ENCODE results near the gene TENT4B.
A peak's percentile ranks its signal among the peaks of the same experiment; 100 is the strongest.
"Not testable (repeated sequence)": the region's sequence is repeated elsewhere in the genome, so short reads cannot be mapped to it uniquely, and the experiment has no call there.

The TENT4B gene

GRCh38 chr16:50228364-50228868 is 75.3 kb downstream of the TENT4B start:
- H3K9ac ChIP-seq (ENCODE audit: low read depth in 1 of 2, low read length in 2 of 2), result no peak overlapping the region
- peaks cover 28 to 52% of the 10 kb centered on the region in 2 donors for H3K36me3 ChIP-seq (ENCODE audit: control insufficient read depth in 1 of 2, insufficient read depth in 2 of 2, low read length in 2 of 2)
- H3K4me3 ChIP-seq (ENCODE audit: low read depth in 1 of 2, low read length in 2 of 2), result no peak overlapping the region

GRCh38 chr16:50229149-50229726 is 76.1 kb downstream of the TENT4B start:
- H3K9ac ChIP-seq (ENCODE audit: low read depth in 1 of 2, low read length in 2 of 2), result no peak overlapping the region
- no peaks in the 10 kb centered on the region for H3K4me1 ChIP-seq (ENCODE audit: control insufficient read depth in 1 of 2, insufficient read depth in 2 of 2, low read length in 2 of 2)
- H3K36me3 ChIP-seq (ENCODE audit: control insufficient read depth in 1 of 2, insufficient read depth in 2 of 2, low read length in 2 of 2), result peaks cover 21 to 48% of the 10 kb centered on the region in 2 donors
- no peak overlapping the region for H3K27ac ChIP-seq (ENCODE audit: low read depth, low read length)
- H3K27me3 ChIP-seq (ENCODE audit: control insufficient read depth in 1 of 2, insufficient read depth in 2 of 2, low read length in 2 of 2), result no peaks in the 10 kb centered on the region
- no peak overlapping the region for H3K4me3 ChIP-seq (ENCODE audit: low read depth in 1 of 2, low read length in 2 of 2)
- no peaks in the 10 kb centered on the region for H3K9me3 ChIP-seq (ENCODE audit: control insufficient read depth in 1 of 2, low read length in 2 of 2)

More at GRCh38 chr16:50228364-50228868, 75.3 kb downstream of the TENT4B start:
- H3K4me1 ChIP-seq (ENCODE audit: control insufficient read depth in 1 of 2, insufficient read depth in 2 of 2, low read length in 2 of 2), result no peaks in the 10 kb centered on the region
- H3K27ac ChIP-seq (ENCODE audit: low read depth, low read length), result no peak overlapping the region
- no peaks in the 10 kb centered on the region for H3K27me3 ChIP-seq (ENCODE audit: control insufficient read depth in 1 of 2, insufficient read depth in 2 of 2, low read length in 2 of 2)
- no peaks in the 10 kb centered on the region for H3K9me3 ChIP-seq (ENCODE audit: control insufficient read depth in 1 of 2, low read length in 2 of 2)

- H3K36me3 ChIP-seq (ENCODE audit: control insufficient read depth in 1 of 2, insufficient read depth in 2 of 2, low read length in 2 of 2), result no peaks in the 10 kb centered on the region
- H3K27me3 ChIP-seq (ENCODE audit: control insufficient read depth in 1 of 2, insufficient read depth in 2 of 2, low read length in 2 of 2), result no peaks in the 10 kb centered on the region
- no peaks in the 10 kb centered on the region for H3K9me3 ChIP-seq (ENCODE audit: control insufficient read depth in 1 of 2, low read length in 2 of 2)
- no peak overlapping the region for H3K4me3 ChIP-seq (ENCODE audit: low read depth in 1 of 2, low read length in 2 of 2)
- H3K27ac ChIP-seq (ENCODE audit: low read depth, low read length), result no peak overlapping the region
- H3K9ac ChIP-seq (ENCODE audit: low read depth in 1 of 2, low read length in 2 of 2), result no peak overlapping the region
- H3K4me1 ChIP-seq (ENCODE audit: control insufficient read depth in 1 of 2, insufficient read depth in 2 of 2, low read length in 2 of 2), result no peaks in the 10 kb centered on the region
Measured at GRCh38 chr16:50234771-50235556, 81.9 kb downstream of the TENT4B start.

DNA sequence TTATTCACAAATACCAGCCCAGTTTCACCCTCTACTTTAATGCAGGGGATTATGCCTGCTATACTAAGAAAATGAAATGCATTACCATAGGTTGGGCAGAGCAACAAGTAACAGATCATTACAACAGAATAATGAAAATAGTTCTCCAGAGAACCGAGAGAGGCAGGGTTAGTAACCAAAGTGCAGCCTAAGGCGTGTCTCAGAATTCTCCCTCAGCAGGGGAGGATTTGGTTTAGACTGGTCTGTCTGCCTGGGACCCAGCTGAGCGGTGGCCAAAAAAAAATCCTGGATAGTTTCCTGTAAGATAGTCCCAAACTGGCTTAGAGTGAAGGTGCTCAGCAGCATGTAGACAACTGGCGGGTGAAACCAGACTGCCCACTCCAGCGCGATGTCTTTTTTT is 82.5 kb downstream of the TENT4B start:
- Histone ChIP-seq H3K9me3 (ENCODE audit: control insufficient read depth in 1 of 2, low read length in 2 of 2) (no peaks in the 10 kb centered on the region), H3K4me1 (ENCODE audit: control insufficient read depth in 1 of 2, insufficient read depth in 2 of 2, low read length in 2 of 2) (no peaks in the 10 kb centered on the region), H3K27ac (ENCODE audit: low read depth, low read length) (no peak overlapping the region)

GRCh38 chr16:50238314-50238713 is 85.2 kb downstream of the TENT4B start:
- no peaks in the 10 kb centered on the region for H3K27me3 ChIP-seq (ENCODE audit: control insufficient read depth in 1 of 2, insufficient read depth in 2 of 2, low read length in 2 of 2)
- no peaks in the 10 kb centered on the region for H3K9me3 ChIP-seq (ENCODE audit: control insufficient read depth in 1 of 2, low read length in 2 of 2)
- H3K4me1 ChIP-seq (ENCODE audit: control insufficient read depth in 1 of 2, insufficient read depth in 2 of 2, low read length in 2 of 2), result no peaks in the 10 kb centered on the region
- H3K9ac ChIP-seq (ENCODE audit: low read depth in 1 of 2, low read length in 2 of 2), result no peak overlapping the region
- no peaks in the 10 kb centered on the region for H3K36me3 ChIP-seq (ENCODE audit: control insufficient read depth in 1 of 2, insufficient read depth in 2 of 2, low read length in 2 of 2)
- H3K4me3 ChIP-seq (ENCODE audit: low read depth in 1 of 2, low read length in 2 of 2), result no peak overlapping the region
- no peak overlapping the region for H3K27ac ChIP-seq (ENCODE audit: low read depth, low read length)

More for the DNA sequence above, 82.5 kb downstream of the TENT4B start:
- Histone ChIP-seq H3K9ac (ENCODE audit: low read depth in 1 of 2, low read length in 2 of 2) (no peak overlapping the region), H3K4me3 (ENCODE audit: low read depth in 1 of 2, low read length in 2 of 2) (no peak overlapping the region), H3K27me3 (ENCODE audit: control insufficient read depth in 1 of 2, insufficient read depth in 2 of 2, low read length in 2 of 2) (no peaks in the 10 kb centered on the region), H3K36me3 (ENCODE audit: control insufficient read depth in 1 of 2, insufficient read depth in 2 of 2, low read length in 2 of 2) (no peaks in the 10 kb centered on the region)

DNA sequence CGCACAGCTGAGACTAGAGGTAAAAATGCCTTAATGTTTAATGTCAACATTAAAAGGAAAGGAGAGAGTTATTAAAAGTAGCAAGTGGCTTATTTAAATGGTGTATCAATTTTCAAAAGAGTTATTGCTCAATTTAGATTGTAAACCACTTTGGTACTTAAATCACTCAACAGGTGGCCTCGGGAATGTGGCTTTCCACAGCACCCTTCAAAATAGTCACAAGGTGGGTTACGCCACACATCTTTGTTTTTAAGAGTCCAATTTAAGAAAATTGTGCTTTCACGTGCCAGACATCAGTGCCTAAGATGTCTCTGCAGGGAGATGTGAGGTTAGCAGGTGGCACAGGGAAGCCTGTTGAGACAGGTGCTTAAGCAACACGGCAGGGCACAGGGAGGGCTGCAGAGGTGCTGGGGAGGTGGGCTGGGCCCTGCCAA is 85.8 kb downstream of the TENT4B start:
- no peaks in the 10 kb centered on the region for H3K9me3 ChIP-seq (ENCODE audit: control insufficient read depth in 1 of 2, low read length in 2 of 2)
- H3K4me3 ChIP-seq (ENCODE audit: low read depth in 1 of 2, low read length in 2 of 2), result no peak overlapping the region
- H3K9ac ChIP-seq (ENCODE audit: low read depth in 1 of 2, low read length in 2 of 2), result no peak overlapping the region
- no peaks in the 10 kb centered on the region for H3K4me1 ChIP-seq (ENCODE audit: control insufficient read depth in 1 of 2, insufficient read depth in 2 of 2, low read length in 2 of 2)
- H3K27me3 ChIP-seq (ENCODE audit: control insufficient read depth in 1 of 2, insufficient read depth in 2 of 2, low read length in 2 of 2), result no peaks in the 10 kb centered on the region
- H3K27ac ChIP-seq (ENCODE audit: low read depth, low read length), result no peak overlapping the region
- no peaks in the 10 kb centered on the region for H3K36me3 ChIP-seq (ENCODE audit: control insufficient read depth in 1 of 2, insufficient read depth in 2 of 2, low read length in 2 of 2)

GRCh38 chr16:50243024-50243423 is 89.9 kb downstream of the TENT4B start:
- H3K27ac ChIP-seq (ENCODE audit: low read depth, low read length); H3K9me3 ChIP-seq (ENCODE audit: control insufficient read depth in 1 of 2, low read length in 2 of 2): not testable (repeated sequence)
- peaks cover 9 to 15% of the 10 kb centered on the region in 2 donors for H3K4me1 ChIP-seq (ENCODE audit: control insufficient read depth in 1 of 2, insufficient read depth in 2 of 2, low read length in 2 of 2)

GRCh38 chr16:50244140-50244503 is 91.0 kb downstream of the TENT4B start:
- no peak overlapping the region for H3K9ac ChIP-seq (ENCODE audit: low read depth in 1 of 2, low read length in 2 of 2)
- no peak overlapping the region for H3K27ac ChIP-seq (ENCODE audit: low read depth, low read length)
- no peaks in the 10 kb centered on the region for H3K36me3 ChIP-seq (ENCODE audit: control insufficient read depth in 1 of 2, insufficient read depth in 2 of 2, low read length in 2 of 2)
- H3K4me3 ChIP-seq (ENCODE audit: low read depth in 1 of 2, low read length in 2 of 2), result no peak overlapping the region
- peaks cover 9 to 15% of the 10 kb centered on the region in 2 donors for H3K4me1 ChIP-seq (ENCODE audit: control insufficient read depth in 1 of 2, insufficient read depth in 2 of 2, low read length in 2 of 2)
- no peaks in the 10 kb centered on the region for H3K9me3 ChIP-seq (ENCODE audit: control insufficient read depth in 1 of 2, low read length in 2 of 2)
- no peaks in the 10 kb centered on the region for H3K27me3 ChIP-seq (ENCODE audit: control insufficient read depth in 1 of 2, insufficient read depth in 2 of 2, low read length in 2 of 2)

More at GRCh38 chr16:50243024-50243423, 89.9 kb downstream of the TENT4B start:
- not testable (repeated sequence) for H3K27me3 ChIP-seq (ENCODE audit: control insufficient read depth in 1 of 2, insufficient read depth in 2 of 2, low read length in 2 of 2); H3K4me3 ChIP-seq (ENCODE audit: low read depth in 1 of 2, low read length in 2 of 2); H3K9ac ChIP-seq (ENCODE audit: low read depth in 1 of 2, low read length in 2 of 2); H3K36me3 ChIP-seq (ENCODE audit: control insufficient read depth in 1 of 2, insufficient read depth in 2 of 2, low read length in 2 of 2)

DNA sequence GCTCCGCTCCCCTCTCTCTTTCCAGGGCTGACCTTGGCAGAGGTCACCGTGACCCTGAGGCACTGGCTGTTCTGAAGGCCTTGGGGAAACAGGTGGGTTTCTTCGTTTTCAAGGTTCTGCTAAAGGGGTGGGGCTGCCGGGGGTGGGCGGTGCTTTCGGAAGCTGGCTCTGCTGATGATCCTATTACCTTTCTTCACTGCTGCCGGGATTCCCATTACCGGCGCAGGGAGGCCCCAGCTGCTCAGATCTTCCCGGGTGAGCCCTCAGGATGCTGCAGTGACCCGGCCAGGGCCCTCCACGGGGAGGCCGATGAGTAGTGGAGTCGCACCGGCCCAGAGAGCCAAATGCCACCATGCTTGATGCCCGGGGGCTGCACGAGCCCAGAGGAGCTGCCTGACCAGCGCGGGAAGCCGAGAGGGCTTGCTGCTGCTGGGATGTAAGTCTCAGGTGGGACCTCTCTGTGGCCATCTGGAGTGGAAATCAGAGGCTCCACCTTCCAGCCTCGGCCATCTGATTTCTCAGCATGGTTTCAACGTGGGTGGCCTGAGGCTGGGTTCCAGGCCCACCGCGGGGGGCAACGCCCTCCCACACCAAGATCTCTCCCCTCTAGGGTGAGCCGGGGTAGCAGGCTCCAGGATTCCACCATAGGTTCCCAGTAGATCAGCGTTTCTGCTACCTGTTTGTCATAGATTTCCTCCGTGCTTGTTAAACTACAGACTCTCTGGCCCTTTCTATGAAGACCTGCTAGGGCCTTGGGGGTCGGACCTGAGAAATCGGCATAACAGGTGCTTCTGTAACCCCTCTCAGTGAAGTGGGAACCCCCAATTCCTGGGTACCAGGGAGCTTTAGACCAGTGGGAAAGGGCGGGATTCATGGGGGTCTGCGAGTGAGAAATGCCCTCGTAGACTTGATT is 91.7 kb downstream of the TENT4B start:
- H3K27me3 ChIP-seq (ENCODE audit: control insufficient read depth in 1 of 2, insufficient read depth in 2 of 2, low read length in 2 of 2), result no peaks in the 10 kb centered on the region
- no peaks in the 10 kb centered on the region for H3K9me3 ChIP-seq (ENCODE audit: control insufficient read depth in 1 of 2, low read length in 2 of 2)
- no peak overlapping the region for H3K27ac ChIP-seq (ENCODE audit: low read depth, low read length)
- H3K9ac ChIP-seq (ENCODE audit: low read depth in 1 of 2, low read length in 2 of 2), result peak overlapping the region; percentile 44 to 51
- peaks cover 9 to 15% of the 10 kb centered on the region in 2 donors for H3K4me1 ChIP-seq (ENCODE audit: control insufficient read depth in 1 of 2, insufficient read depth in 2 of 2, low read length in 2 of 2)
- H3K36me3 ChIP-seq (ENCODE audit: control insufficient read depth in 1 of 2, insufficient read depth in 2 of 2, low read length in 2 of 2), result no peaks in the 10 kb centered on the region
- peak overlapping the region; percentile 67 to 68 for H3K4me3 ChIP-seq (ENCODE audit: low read depth in 1 of 2, low read length in 2 of 2)

Data from duodenal mucosa (tissue), 2 donors.